Stimulated activated CD4-positive, alpha-beta T cell treated with anti-CD3 and anti-CD28 coated beads, Interleukin-12 subunit alpha, Interleukin-12 subunit beta, amount 100 ng/mL, for 48 hours (primary cell): ENCODE results near the gene KPNA5.
"Not testable (repeated sequence)": the region's sequence is repeated elsewhere in the genome, so short reads cannot be mapped to it uniquely, and the experiment has no call there.

Experiments used
- DNase-seq, 3 donors: peaks; one replicate each; pipeline ENCODE4 v3.0.0-alpha.2; 2020; ENCODE audit warnings: low read depth in 2 of 3, low spot score in 1 of 3

KPNA5 gene

GRCh38 chr6:116697480-116697879, 16.5 kb downstream of the KPNA5 start:
- DNase-seq: no peak

GRCh38 chr6:116703888-116704287, 22.9 kb downstream of the KPNA5 start:
- DNase-seq: not testable (repeated sequence)

GRCh38 chr6:116705917-116706316, 24.9 kb downstream of the KPNA5 start:
- DNase-seq: no peak

- DNase-seq: no peak
Measured at GRCh38 chr6:116714296-116714695, 33.3 kb downstream of the KPNA5 start.

DNA sequence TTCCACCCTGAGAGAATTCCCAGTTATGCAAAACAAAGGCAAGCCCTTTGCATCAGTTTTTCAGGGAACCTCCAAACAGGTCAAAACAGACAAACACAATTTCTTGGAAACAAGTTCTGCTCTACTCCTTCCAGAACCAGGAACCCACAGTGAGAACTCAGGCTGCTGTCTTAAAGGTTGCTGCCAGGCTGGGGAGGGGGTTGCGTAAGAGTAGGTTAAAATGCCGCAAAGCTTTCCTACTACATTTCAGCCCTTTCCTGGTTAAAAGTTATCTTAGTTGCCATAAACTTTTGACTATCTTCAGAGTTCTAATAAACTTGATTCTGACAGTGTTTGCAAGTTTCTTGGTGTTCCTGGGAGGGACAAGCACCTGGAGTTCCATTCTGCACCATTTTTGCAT, 33.8 kb downstream of the KPNA5 start:
- DNase-seq: no peak

GRCh38 chr6:116726947-116727346, 45.9 kb downstream of the KPNA5 start:
- no peak for DNase-seq

DNA sequence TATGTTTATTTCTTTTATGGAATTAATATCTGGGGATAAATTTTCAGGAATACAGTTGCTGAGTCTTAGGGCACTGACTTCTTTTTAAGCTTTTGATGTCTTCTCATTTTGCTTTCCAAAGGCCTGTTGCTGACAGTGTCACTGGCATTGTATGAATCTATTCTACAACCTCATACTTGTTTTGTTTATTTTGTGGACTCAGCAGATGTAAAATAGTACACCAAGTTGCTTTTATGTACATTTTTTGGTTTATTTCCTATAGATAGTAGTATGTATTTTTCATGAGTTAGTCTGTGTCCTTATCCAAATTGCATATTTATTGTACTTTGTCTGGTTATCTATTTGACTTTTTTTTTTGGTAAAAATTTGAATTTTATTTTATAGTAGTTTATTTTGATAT, 49.5 kb downstream of the KPNA5 start:
- no peak for DNase-seq

- DNase-seq: no peak
Measured at GRCh38 chr6:116737004-116737403, 56.0 kb downstream of the KPNA5 start.

DNA sequence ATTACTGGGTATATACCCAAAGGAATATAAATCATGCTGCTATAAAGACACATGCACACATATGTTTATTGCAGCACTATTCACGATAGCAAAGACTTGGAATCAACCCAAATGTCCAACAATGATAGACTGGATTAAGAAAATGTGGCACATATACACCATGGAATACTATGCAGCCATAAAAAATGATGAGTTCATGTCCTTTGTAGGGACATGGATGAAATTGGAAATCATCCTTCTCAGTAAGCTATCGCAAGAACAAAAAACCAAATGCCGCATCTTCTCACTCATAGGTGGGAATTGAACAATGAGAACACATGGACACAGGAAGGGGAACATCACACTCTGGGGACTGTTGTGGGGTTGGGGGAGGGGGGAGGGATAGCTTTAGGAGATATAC, 59.5 kb downstream of the KPNA5 start:
- DNase-seq: not testable (repeated sequence)

- no peak for DNase-seq
Measured at GRCh38 chr6:116741571-116741970, 60.6 kb downstream of the KPNA5 start.

DNA sequence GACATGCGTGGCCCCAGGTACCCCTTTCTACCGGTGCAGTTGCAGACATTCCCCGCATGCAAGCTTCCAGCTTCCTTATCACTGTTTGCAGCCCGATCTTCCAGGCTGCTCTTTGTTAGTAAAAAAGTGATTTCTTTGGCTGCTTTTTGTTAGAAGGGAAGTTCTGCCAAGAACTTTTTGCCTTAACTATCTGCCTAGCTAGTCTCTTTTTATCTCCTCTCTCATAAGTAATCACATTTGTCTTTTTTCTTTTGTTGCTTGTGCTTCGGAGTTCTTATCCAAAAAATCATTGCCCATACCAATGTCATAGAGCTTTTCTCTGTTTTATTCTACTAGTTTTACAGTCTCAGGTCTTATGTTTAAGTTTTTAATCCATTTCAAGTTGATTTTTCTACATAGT, 64.2 kb downstream of the KPNA5 start:
- DNase-seq: no peak

GRCh38 chr6:116761779-116762178, 80.8 kb downstream of the KPNA5 start:
- no peak for DNase-seq

- no peak for DNase-seq
Measured at GRCh38 chr6:116762235-116762634, 81.2 kb downstream of the KPNA5 start.

DNA sequence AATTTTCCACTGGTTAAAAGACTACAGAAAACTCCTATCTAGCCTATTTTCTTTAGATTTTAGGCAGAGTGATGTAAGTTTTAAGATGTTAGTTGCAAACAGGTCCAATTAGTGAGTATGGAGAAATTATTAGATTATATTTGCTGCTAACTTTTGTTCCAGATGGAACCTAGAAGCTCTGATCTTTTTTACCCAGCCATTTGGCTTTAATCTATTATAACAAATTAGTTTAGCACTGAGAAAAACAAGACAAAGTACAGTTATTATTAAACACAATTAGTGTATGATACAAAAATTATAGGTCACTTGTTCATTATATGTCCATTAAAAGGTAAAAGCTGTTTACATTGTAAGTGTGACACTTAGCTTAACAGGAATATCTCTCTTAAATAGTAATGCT, 82.0 kb downstream of the KPNA5 start:
- no peak for DNase-seq

- DNase-seq: no peak
Measured at GRCh38 chr6:116763906-116764628, 83.1 kb downstream of the KPNA5 start.

GRCh38 chr6:116764629-116764960, 83.6 kb downstream of the KPNA5 start:
- no peak for DNase-seq

GRCh38 chr6:116764961-116765841, 84.2 kb downstream of the KPNA5 start, which contains the start of gene FAM162B:
Gene FAM162B (minus strand): TSS chr6:116765719. CDS start chr6:116765576, 143 bp downstream.
- DNase-seq: no peak

GRCh38 chr6:116766506-116767176, 85.6 kb downstream of the KPNA5 start:
- DNase-seq: no peak

DNA sequence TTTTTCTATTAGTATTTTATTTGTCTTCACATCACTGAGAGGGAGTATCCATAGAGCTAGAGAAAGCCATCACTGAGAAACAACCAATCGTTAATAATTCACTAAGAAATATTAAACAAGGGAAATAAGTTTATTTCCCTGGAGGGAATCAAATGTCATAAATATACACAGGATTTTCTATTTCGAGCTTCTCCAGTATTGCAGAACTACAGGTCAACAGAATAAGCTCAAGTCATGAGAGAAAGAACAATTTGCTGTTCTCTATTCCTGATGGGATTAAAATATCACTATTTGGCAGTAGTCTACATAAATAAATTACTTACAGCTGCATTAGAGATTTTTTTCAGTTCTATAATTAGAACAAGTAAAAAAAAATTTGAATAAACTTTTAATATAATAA, 86.7 kb downstream of the KPNA5 start:
- no peak for DNase-seq

- no peak for DNase-seq
Measured at GRCh38 chr6:116772450-116772849, 91.4 kb downstream of the KPNA5 start.

GRCh38 chr6:116773886-116774285, 92.9 kb downstream of the KPNA5 start:
- no peak for DNase-seq
